HCT116 (cell line): ENCODE results near the gene CST11. TPM values are rescaled to one million over a fixed set of nuclear protein-coding genes. Genes with fewer than 3 reads are reported as not detected.

Experiments used
- ATAC-seq: fragments of 200-7000 bp; cut with Tn5 transposase; 2 replicates; pipeline ENCODE4 v1.9.1; 2020; ENCODE audit warnings: mild to moderate bottlenecking, moderate library complexity
- BruUV-seq: library from RNA; stranded (reverse); fragments of 400-500 nt; replicated peaks from 2 replicates; lab custom pipeline; 2021; lab: Mats Ljungman, UMichigan
- CTCF ChIA-PET: fragments of 300-600 bp; sonication (Branson Sonifier 250); formaldehyde crosslinking; loops from one replicate; lab custom pipeline; 2021; ENCODE audit warnings: antibody characterized with exemption; lab: Charles Lee
- POLR2A ChIA-PET: fragments of 300-600, 350-600 bp; sonication (Branson Sonifier 250); formaldehyde crosslinking; loops from one replicate; lab custom pipeline; 2021; ENCODE audit warnings: antibody characterized with exemption; lab: Charles Lee
- RAD21 ChIA-PET, 2 experiments: fragments of 300-600 bp; sonication (Branson Sonifier 250); formaldehyde crosslinking; loops; one replicate each; lab custom pipeline; 2023; ENCODE audit warnings: low total read pairs in 2 of 2; ENCODE audit not compliant: uncharacterized antibody in 2 of 2, unreplicated experiment in 2 of 2, low non-redundant PET in 1 of 2; lab: Charles Lee
- DNase-seq: peaks from one replicate; pipeline ENCODE4 v3.0.0-alpha.2; 2010; ENCODE audit warnings: low read depth, low spot score
- H2AFZ ChIP-seq: fragments of 200-600 bp; shearing (Covaris generic), sonication (generic); 2 replicates; pipeline ENCODE4 v1.6.1; 2017; ENCODE audit warnings: low read depth, mixed run types, mixed read lengths, antibody characterized with exemption, low read length; ENCODE audit not compliant: poor library complexity, severe bottlenecking
- H3K27ac ChIP-seq: 2 replicates; pipeline ENCODE4 v1.5.1; 2012; ENCODE audit warnings: low read depth, low read length
- H3K27me3 ChIP-seq: fragments of 200-600 bp; sonication (generic); 2 replicates; pipeline ENCODE4 v1.6.1; 2016; ENCODE audit warnings: mixed run types, low read length, mixed read lengths; ENCODE audit not compliant: insufficient read depth
- H3K36me3 ChIP-seq, 2 experiments: fragments of 200-500 bp in 1 of 2; fragments of 200-600 bp in 1 of 2; sonication (Bioruptor generic) in 1 of 2; sonication (generic) in 1 of 2; 2 replicates each; pipeline versions ENCODE4 v1.5.1 to v1.6.1; 2014 to 2016; ENCODE audit warnings: low read length in 2 of 2, inconsistent platforms in 1 of 2, mixed read lengths in 1 of 2, mixed run types in 1 of 2; ENCODE audit not compliant: insufficient read depth in 2 of 2, control insufficient read depth in 1 of 2
- H3K4me1 ChIP-seq, 2 experiments: fragments of 200-600 bp in 1 of 2; sonication (generic) in 1 of 2; 2 replicates each; pipeline versions ENCODE4 v1.5.1 to v1.6.1; 2012 to 2017; ENCODE audit warnings: low read length in 2 of 2, inconsistent platforms in 1 of 2, mild to moderate bottlenecking in 1 of 2, mixed read lengths in 1 of 2, mixed run types in 1 of 2, moderate library complexity in 1 of 2; ENCODE audit not compliant: insufficient read depth in 2 of 2, control insufficient read depth in 1 of 2
- H3K4me2 ChIP-seq: fragments of 200-600 bp; sonication (generic); 2 replicates; pipeline ENCODE4 v1.6.1; 2017; ENCODE audit warnings: mixed run types, low read length, mixed read lengths
- H3K4me3 ChIP-seq, 2 experiments: fragments of 200-600 bp in 1 of 2; sonication (generic) in 1 of 2; replicated peaks in 1 of 2; 2 replicates each; pipeline ENCODE4 v1.5.1; 2011 to 2016; ENCODE audit warnings: low read length in 2 of 2, control low read depth in 1 of 2, low read depth in 1 of 2, mild to moderate bottlenecking in 1 of 2, mixed read lengths in 1 of 2, mixed run types in 1 of 2
- H3K79me2 ChIP-seq: fragments of 200-600 bp; sonication (generic); 2 replicates; pipeline ENCODE4 v1.6.1; 2017; ENCODE audit warnings: mild to moderate bottlenecking, mixed run types, low read length, moderate library complexity, mixed read lengths; ENCODE audit not compliant: insufficient read depth
- H3K9ac ChIP-seq: fragments of 200-600 bp; sonication (generic); 2 replicates; pipeline ENCODE4 v1.6.1; 2016; ENCODE audit warnings: low read length, mixed read lengths
- H3K9me2 ChIP-seq: fragments of 200-600 bp; sonication (generic), shearing (Covaris generic); 2 replicates; pipeline ENCODE4 v1.6.1; 2017; ENCODE audit warnings: mixed run types, mild to moderate bottlenecking, moderate library complexity; ENCODE audit not compliant: insufficient read depth
- H3K9me3 ChIP-seq, 2 experiments: fragments of 200-500 bp in 1 of 2; fragments of 200-600 bp in 1 of 2; sonication (Bioruptor generic) in 1 of 2; sonication (generic) in 1 of 2; 2 replicates each; pipeline ENCODE4 v1.6.1; 2014 to 2017; ENCODE audit warnings: low read length in 2 of 2, mixed read lengths in 2 of 2, inconsistent platforms in 1 of 2, low read depth in 1 of 2, mild to moderate bottlenecking in 1 of 2, mixed run types in 1 of 2, moderate library complexity in 1 of 2; ENCODE audit not compliant: control insufficient read depth in 1 of 2, insufficient read depth in 1 of 2
- H4K20me1 ChIP-seq: fragments of 200-600 bp; sonication (generic), shearing (Covaris generic); 2 replicates; pipeline ENCODE4 v1.6.1; 2017; ENCODE audit warnings: mixed run types, mild to moderate bottlenecking, moderate library complexity; ENCODE audit not compliant: insufficient read depth
- ATF3 ChIP-seq: IDR thresholded peaks from 2 replicates; pipeline ENCODE4 v1.6.1; 2012
- CBX3 ChIP-seq: IDR thresholded peaks from 2 replicates; pipeline ENCODE4 v1.6.1; 2012; ENCODE audit warnings: low read depth
- CEBPB ChIP-seq: IDR thresholded peaks from 2 replicates; pipeline ENCODE4 v1.6.1; 2012; ENCODE audit warnings: low read depth
- EGR1 ChIP-seq: IDR thresholded peaks from 2 replicates; pipeline ENCODE4 v1.6.1; 2012; ENCODE audit warnings: low read depth
- ELF1 ChIP-seq: IDR thresholded peaks from 2 replicates; pipeline ENCODE4 v1.6.1; 2012; ENCODE audit warnings: low read depth, borderline replicate concordance
- EZH2 ChIP-seq: fragments of 200-600 bp; sonication (generic); IDR thresholded peaks from 2 replicates; pipeline ENCODE4 v1.6.1; 2017; ENCODE audit warnings: antibody characterized with exemption, mixed run types
- EZH2phosphoT487 ChIP-seq: fragments of 200-600 bp; IDR thresholded peaks from 2 replicates; pipeline ENCODE4 v1.6.1; 2018; ENCODE audit warnings: antibody characterized with exemption, borderline replicate concordance
- FOSL1 ChIP-seq: IDR thresholded peaks from 2 replicates; pipeline ENCODE4 v1.6.1; 2012; ENCODE audit warnings: low read depth
- JUND ChIP-seq: IDR thresholded peaks from 2 replicates; pipeline ENCODE4 v1.6.1; 2012
- POLR2A ChIP-seq: IDR thresholded peaks from 2 replicates; pipeline ENCODE4 v1.7.0; 2011; ENCODE audit warnings: borderline replicate concordance; ENCODE audit not compliant: insufficient read depth, insufficient read length; ENCODE audit errors: extremely low read depth
- POLR2AphosphoS5 ChIP-seq: IDR thresholded peaks from 2 replicates; pipeline ENCODE4 v1.6.1; 2011; ENCODE audit warnings: mild to moderate bottlenecking, low read depth, low read length, moderate library complexity
- RAD21 ChIP-seq: IDR thresholded peaks from 2 replicates; pipeline ENCODE4 v1.6.1; 2012; ENCODE audit warnings: low read depth, mild to moderate bottlenecking
- SIN3A ChIP-seq: IDR thresholded peaks from 2 replicates; pipeline ENCODE4 v1.6.1; 2012; ENCODE audit warnings: low read depth
- SP1 ChIP-seq: IDR thresholded peaks from 2 replicates; pipeline ENCODE4 v1.6.1; 2012; ENCODE audit warnings: low read depth
- SRF ChIP-seq: IDR thresholded peaks from 2 replicates; pipeline ENCODE4 v1.6.1; 2012; ENCODE audit warnings: low read depth
- TCF7L2 ChIP-seq: IDR thresholded peaks from 2 replicates; pipeline ENCODE4 v1.7.0; 2011; ENCODE audit warnings: borderline replicate concordance, inconsistent platforms; ENCODE audit not compliant: insufficient read depth, insufficient read length; ENCODE audit errors: extremely low read depth
- YY1 ChIP-seq: IDR thresholded peaks from 2 replicates; pipeline ENCODE4 v1.6.1; 2011; ENCODE audit warnings: low read length, low read depth, moderate library complexity, mild to moderate bottlenecking; ENCODE audit not compliant: insufficient replicate concordance; ENCODE audit errors: extremely low read depth
- ZFX ChIP-seq: fragments of 450-650 bp; IDR thresholded peaks from 2 replicates; pipeline ENCODE4 v1.6.1; 2017
- ZNF274 ChIP-seq: fragments of 200-500 bp; sonication (Bioruptor generic); IDR thresholded peaks from 2 replicates; pipeline ENCODE4 v1.6.1; 2014; ENCODE audit warnings: mild to moderate bottlenecking, low read depth, low read length, inconsistent platforms
- intact Hi-C: fragments of 100-400 bp; cut with micrococcal nuclease; formaldehyde crosslinking; loops from 2 replicates; pipeline ENCODE4 v1.10.0; 2022
- total RNA-seq: library from RNA; stranded (reverse); gene quantifications from one replicate; pipeline ENCODE4 v1.2.1, GENCODE V29; 2021; ENCODE audit not compliant: unreplicated experiment
- TF ChIP-seq, protein P1 (sequence below): IDR thresholded peaks from 2 replicates; pipeline ENCODE4 v1.6.1; 2011; ENCODE audit warnings: mild to moderate bottlenecking, low read length, moderate library complexity; ENCODE audit not compliant: insufficient replicate concordance; ENCODE audit errors: extremely low read depth

The CST11 gene
- total RNA-seq, 1 experiment from 2014 or later: not detected

DNA sequence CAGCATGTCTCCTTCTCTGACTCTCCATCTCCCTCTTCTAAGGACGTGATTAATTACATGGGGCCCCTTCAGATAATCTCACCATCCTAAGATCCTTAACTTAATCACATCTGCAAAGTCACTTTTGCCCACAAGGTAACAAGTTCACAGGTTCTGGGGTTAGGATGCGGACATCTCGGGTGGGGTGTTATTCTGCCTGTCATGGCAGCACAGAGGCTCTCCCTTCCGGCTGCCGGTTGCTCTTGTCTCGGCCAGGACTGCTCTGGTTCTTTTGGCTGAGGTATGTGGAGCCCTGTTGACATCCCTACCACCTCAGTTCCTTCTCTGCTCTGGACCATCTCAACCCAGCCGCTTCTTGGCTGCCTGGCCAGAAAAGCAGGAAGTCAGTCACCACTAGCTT is 4.2 kb upstream of the CST11 start:
- Histone ChIP-seq H3K9me3 (no peaks in the 10 kb centered on the region), H3K9me2 (no peaks in the 10 kb centered on the region), H3K4me2 (no peak overlapping the region), H4K20me1 (no peaks in the 10 kb centered on the region), H2AFZ (no peak overlapping the region), H3K79me2 (no peaks in the 10 kb centered on the region), H3K9ac (no peak overlapping the region), H3K36me3 (no peaks in the 10 kb centered on the region), H3K4me3 (no peak overlapping the region), H3K4me1 (no peaks in the 10 kb centered on the region), H3K27ac (no peak overlapping the region), H3K27me3 (peaks cover 22% of the 10 kb centered on the region; the same call in 1 of the 2 replicates)
- CTCF ChIA-PET: no interaction called here
- TF ChIP-seq SIN3A (no peak), JUND (no peak)
- intact Hi-C loops: no loop called here
- no peak for DNase-seq
- RAD21 ChIA-PET: no interaction called here
- BruUV-seq: no TSS peak
- no peak for ATAC-seq
- POLR2A ChIA-PET: no interaction called here

GRCh38 chr20:23456409-23456808 is 3.7 kb upstream of the CST11 start:
- H2AFZ ChIP-seq: no peak overlapping the region
- ChIA-PET RAD21 (no interaction called here), POLR2A (no interaction called here), CTCF (no interaction called here)
- H3K4me2 ChIP-seq: no peak overlapping the region
- no TSS peak for BruUV-seq
- no peaks in the 10 kb centered on the region for H3K36me3 ChIP-seq
- intact Hi-C loops: no loop called here
- no peaks in the 10 kb centered on the region for H4K20me1 ChIP-seq
- no peaks in the 10 kb centered on the region for H3K4me1 ChIP-seq
- no peak overlapping the region for H3K9ac ChIP-seq
- DNase-seq: no peak
- TF ChIP-seq SP1: no peak
- TF ChIP-seq POLR2AphosphoS5: no peak
- TF ChIP-seq SRF: no peak
- no peak for TF ChIP-seq JUND
- TF ChIP-seq ELF1: no peak
- no peak for TF ChIP-seq YY1
- no peak for TF ChIP-seq ZNF274
- TF ChIP-seq EGR1: no peak
- TF ChIP-seq RAD21: no peak
- no peak for TF ChIP-seq POLR2A
- TF ChIP-seq EZH2phosphoT487: no peak
- TF ChIP-seq CEBPB: no peak
- no peak for TF ChIP-seq ATF3
- TF ChIP-seq CBX3: no peak
- no peak for TF ChIP-seq ZFX
- TF ChIP-seq TCF7L2: no peak
- TF ChIP-seq, protein P1, sequence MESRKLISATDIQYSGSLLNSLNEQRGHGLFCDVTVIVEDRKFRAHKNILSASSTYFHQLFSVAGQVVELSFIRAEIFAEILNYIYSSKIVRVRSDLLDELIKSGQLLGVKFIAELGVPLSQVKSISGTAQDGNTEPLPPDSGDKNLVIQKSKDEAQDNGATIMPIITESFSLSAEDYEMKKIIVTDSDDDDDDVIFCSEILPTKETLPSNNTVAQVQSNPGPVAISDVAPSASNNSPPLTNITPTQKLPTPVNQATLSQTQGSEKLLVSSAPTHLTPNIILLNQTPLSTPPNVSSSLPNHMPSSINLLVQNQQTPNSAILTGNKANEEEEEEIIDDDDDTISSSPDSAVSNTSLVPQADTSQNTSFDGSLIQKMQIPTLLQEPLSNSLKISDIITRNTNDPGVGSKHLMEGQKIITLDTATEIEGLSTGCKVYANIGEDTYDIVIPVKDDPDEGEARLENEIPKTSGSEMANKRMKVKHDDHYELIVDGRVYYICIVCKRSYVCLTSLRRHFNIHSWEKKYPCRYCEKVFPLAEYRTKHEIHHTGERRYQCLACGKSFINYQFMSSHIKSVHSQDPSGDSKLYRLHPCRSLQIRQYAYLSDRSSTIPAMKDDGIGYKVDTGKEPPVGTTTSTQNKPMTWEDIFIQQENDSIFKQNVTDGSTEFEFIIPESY: no peak
- TF ChIP-seq SIN3A: no peak
- TF ChIP-seq EZH2: no peak
- no peak for TF ChIP-seq FOSL1
- H3K9me2 ChIP-seq: no peaks in the 10 kb centered on the region
- H3K79me2 ChIP-seq: no peaks in the 10 kb centered on the region
- H3K9me3 ChIP-seq: no peaks in the 10 kb centered on the region
- no peak overlapping the region for H3K27ac ChIP-seq
- H3K4me3 ChIP-seq: no peak overlapping the region
- peaks cover 17% of the 10 kb centered on the region; the same call in 1 of the 2 replicates for H3K27me3 ChIP-seq
- no peak for ATAC-seq
